Cardiac muscle cell (in vitro differentiated cells and primary cell): ENCODE measurements around the gene PBXIP1. TPM values are rescaled to one million over a fixed set of nuclear protein-coding genes. Genes with fewer than 3 reads are reported as not detected.

Experiments used
- DNase-seq, 2 donors: peaks; one replicate each; pipeline versions ENCODE4 v3.0.0 to v3.0.0-alpha.2; 2010 to 2017; ENCODE audit warnings: low read depth in 1 of 2, low spot score in 1 of 2
- H3K27ac ChIP-seq: fragments of 200-600 bp; sonication (generic); 2 replicates; pipeline ENCODE4 v1.5.1; 2016
- H3K27me3 ChIP-seq: fragments of 200-600 bp; sonication (generic); 2 replicates; pipeline ENCODE4 v1.6.0; 2016; ENCODE audit warnings: control low read depth
- H3K36me3 ChIP-seq: fragments of 200-600 bp; sonication (generic); 2 replicates; pipeline ENCODE4 v1.5.1; 2016; ENCODE audit warnings: control low read depth
- H3K4me1 ChIP-seq: fragments of 200-600 bp; sonication (generic); 2 replicates; pipeline ENCODE4 v1.8.1; 2017; ENCODE audit warnings: low read depth, mild to moderate bottlenecking, mixed run types
- H3K4me3 ChIP-seq: fragments of 200-600 bp; sonication (generic); 2 replicates; pipeline ENCODE4 v1.5.1; 2016; ENCODE audit warnings: mild to moderate bottlenecking
- H3K9me3 ChIP-seq: fragments of 200-600 bp; sonication (generic); 2 replicates; pipeline ENCODE4 v1.5.1; 2017; ENCODE audit warnings: low read depth, mild to moderate bottlenecking, control low read depth
- CTCF ChIP-seq: IDR thresholded peaks from 2 replicates; pipeline ENCODE4 v1.5.1; 2012; ENCODE audit warnings: low read depth, mild to moderate bottlenecking, low read length
- polyA plus RNA-seq: library from polyadenylated mRNA; unstranded; fragments of >200 nt; fragmentation: Nextera tagmentation; extraction: Ambion mirVana; gene quantifications from 2 replicates; pipeline ENCODE4 v1.2.1, GENCODE V29; 2016
- total RNA-seq: library from RNA; depleted of rRNA; stranded (reverse); fragments of >200 nt; gene quantifications from 2 replicates; pipeline ENCODE4 v1.2.3, GENCODE V29; 2016

Gene PBXIP1
- total and polyA plus RNA-seq, 2 experiments from 2014 or later: 108 to 161 TPM

GRCh38 chr1:154937085-154937987 is 18.6 kb downstream of the PBXIP1 start:
- Histone ChIP-seq H3K27me3 (no peaks in the 10 kb centered on the region), H3K4me3 (peak overlapping the region; percentile 44), H3K27ac (peak overlapping the region; percentile 99), H3K4me1 (peaks cover 16% of the 10 kb centered on the region), H3K36me3 (no peaks in the 10 kb centered on the region), H3K9me3 (no peaks in the 10 kb centered on the region)
- peak; percentile 37 for TF ChIP-seq CTCF
- peak; percentile 92 to 98 for DNase-seq

- H3K27me3 ChIP-seq: no peaks in the 10 kb centered on the region
- peak within 1 kb of the TSS; percentile 44 for H3K4me3 ChIP-seq
- no peaks in the 10 kb centered on the region for H3K9me3 ChIP-seq
- peak; percentile 45 for TF ChIP-seq CTCF
- no peaks in the 10 kb centered on the region for H3K36me3 ChIP-seq
- peak; percentile 97 to 98 for DNase-seq
- H3K4me1 ChIP-seq: peaks cover 20% of the 10 kb centered on the region
- peak within 1 kb of the TSS; percentile 99 for H3K27ac ChIP-seq
Measured at GRCh38 chr1:154936555-154937084, 19.3 kb downstream of the PBXIP1 start, which contains the start of gene PMVK. TSS of gene PMVK (minus strand) at chr1:154936719. CDS start at chr1:154936685, 34 bp downstream.

- no peaks in the 10 kb centered on the region for H3K9me3 ChIP-seq
- peaks cover 19% of the 10 kb centered on the region for H3K4me1 ChIP-seq
- H3K27me3 ChIP-seq: no peaks in the 10 kb centered on the region
- peak overlapping the region; percentile 99 for H3K27ac ChIP-seq
- no peak for TF ChIP-seq CTCF
- DNase-seq: no peak
- H3K36me3 ChIP-seq: no peaks in the 10 kb centered on the region
- peak overlapping the region; percentile 44 for H3K4me3 ChIP-seq
Measured at GRCh38 chr1:154935749-154936554, 19.9 kb downstream of the PBXIP1 start.

- Histone ChIP-seq H3K27me3 (no peaks in the 10 kb centered on the region), H3K9me3 (no peaks in the 10 kb centered on the region), H3K4me1 (peaks cover 17% of the 10 kb centered on the region), H3K27ac (no peak overlapping the region), H3K36me3 (no peaks in the 10 kb centered on the region), H3K4me3 (no peak overlapping the region)
- TF ChIP-seq CTCF: no peak
- no peak for DNase-seq
Measured at GRCh38 chr1:154934358-154934948, 21.4 kb downstream of the PBXIP1 start.

- peak in 1 of 2 donors; percentile 29 for DNase-seq
- Histone ChIP-seq H3K9me3 (no peaks in the 10 kb centered on the region), H3K27me3 (no peaks in the 10 kb centered on the region), H3K36me3 (no peaks in the 10 kb centered on the region), H3K27ac (peak overlapping the region; percentile 26), H3K4me3 (no peak overlapping the region), H3K4me1 (peaks cover 10% of the 10 kb centered on the region)
- TF ChIP-seq CTCF: no peak
Measured at GRCh38 chr1:154931940-154932487, 23.9 kb downstream of the PBXIP1 start.
